HepG2 (cell line): ENCODE measurements around the gene NTN5. TPM values are rescaled to one million over a fixed set of nuclear protein-coding genes. Genes with fewer than 3 reads are reported as not detected.
A peak's percentile ranks its signal among the peaks of the same experiment; 100 is the strongest.

Source experiments
- ARID2 ChIP-seq: sonication (generic); formaldehyde crosslinking; IDR thresholded peaks from 2 replicates; pipeline ENCODE4 v1.8.1; 2022; ENCODE audit warnings: mild to moderate bottlenecking, missing genetic modification reagents, borderline replicate concordance
- ARNT2 ChIP-seq: sonication (generic); formaldehyde crosslinking; IDR thresholded peaks from 2 replicates; pipeline ENCODE4 v1.8.0; 2022; ENCODE audit warnings: mild to moderate bottlenecking, low read depth, missing genetic modification reagents, moderate library complexity
- CCDC6 ChIP-seq: sonication (generic); formaldehyde crosslinking; IDR thresholded peaks from 2 replicates; pipeline ENCODE4 v1.8.1; 2022; ENCODE audit warnings: mild to moderate bottlenecking, missing genetic modification reagents, moderate library complexity
- CENPX ChIP-seq: sonication (generic); formaldehyde crosslinking; IDR thresholded peaks from 2 replicates; pipeline ENCODE4 v1.9.0; 2021; ENCODE audit warnings: mild to moderate bottlenecking, missing genetic modification reagents, moderate library complexity
- DNMT3B ChIP-seq: conservative IDR thresholded peaks from 2 replicates; pipeline ENCODE4 v1.6.1; 2016; ENCODE audit warnings: missing biosample characterization, control low read depth
- ISL2 ChIP-seq: sonication (generic); formaldehyde crosslinking; IDR thresholded peaks from 2 replicates; pipeline ENCODE4 v1.5.0; 2020; ENCODE audit warnings: missing genetic modification reagents
- MAFK ChIP-seq, 2 experiments: IDR thresholded peaks in 1 of 2; conservative IDR thresholded peaks in 1 of 2; 2 replicates each; pipeline ENCODE4 v1.6.1; 2011; ENCODE audit warnings: improper control_type of control experiment in 2 of 2, low read length in 2 of 2
- MEF2D ChIP-seq: sonication (generic); formaldehyde crosslinking; IDR thresholded peaks from 2 replicates; pipeline ENCODE4 v1.5.1; 2020; ENCODE audit warnings: mild to moderate bottlenecking, missing genetic modification reagents
- NCOA2 ChIP-seq: sonication (generic); formaldehyde crosslinking; IDR thresholded peaks from 2 replicates; pipeline ENCODE4 v1.8.0; 2022; ENCODE audit warnings: inconsistent platforms
- PHB2 ChIP-seq: fragments of 450-650 bp; IDR thresholded peaks from 2 replicates; pipeline ENCODE4 v1.6.1; 2018; ENCODE audit not compliant: partially characterized antibody
- PHF8 ChIP-seq: sonication (generic); formaldehyde crosslinking; IDR thresholded peaks from 2 replicates; pipeline ENCODE4 v1.5.0; 2020; ENCODE audit warnings: missing genetic modification reagents
- SETDB1 ChIP-seq: sonication (generic); formaldehyde crosslinking; IDR thresholded peaks from 2 replicates; pipeline ENCODE4 v1.5.1; 2020; ENCODE audit warnings: missing genetic modification reagents, mild to moderate bottlenecking, borderline replicate concordance
- SKI ChIP-seq: fragments of 450-650 bp; IDR thresholded peaks from one replicate; pipeline ENCODE4 v1.6.1; 2018; ENCODE audit warnings: mild to moderate bottlenecking; ENCODE audit not compliant: partially characterized antibody
- SMC3 ChIP-seq: IDR thresholded peaks from 2 replicates; pipeline ENCODE4 v1.6.1; 2011; ENCODE audit warnings: low read length, improper control_type of control experiment
- YEATS4 ChIP-seq: sonication (generic); formaldehyde crosslinking; IDR thresholded peaks from 2 replicates; pipeline ENCODE4 v1.4.0; 2020; ENCODE audit warnings: missing genetic modification reagents, borderline replicate concordance
- ZBTB20 ChIP-seq: sonication (generic); formaldehyde crosslinking; IDR thresholded peaks from 2 replicates; pipeline ENCODE4 v1.8.1; 2023; ENCODE audit warnings: missing genetic modification reagents, low read depth, mild to moderate bottlenecking, borderline replicate concordance
- ZC3H13 ChIP-seq: sonication (generic); formaldehyde crosslinking; IDR thresholded peaks from 2 replicates; pipeline ENCODE4 v1.8.1; 2023; ENCODE audit warnings: mild to moderate bottlenecking, missing genetic modification reagents, moderate library complexity
- ZFP36L1 ChIP-seq: sonication (generic); formaldehyde crosslinking; IDR thresholded peaks from 2 replicates; pipeline ENCODE4 v1.8.0; 2022; ENCODE audit warnings: mild to moderate bottlenecking, missing genetic modification reagents, moderate library complexity
- ZNF496 ChIP-seq: sonication (generic); formaldehyde crosslinking; IDR thresholded peaks from 2 replicates; pipeline ENCODE4 v1.8.1; 2023; ENCODE audit warnings: mild to moderate bottlenecking, moderate library complexity, missing genetic modification reagents; ENCODE audit not compliant: insufficient replicate concordance
- ZNF749 ChIP-seq: sonication (generic); formaldehyde crosslinking; IDR thresholded peaks from 2 replicates; pipeline ENCODE4 v1.8.0; 2022; ENCODE audit warnings: mild to moderate bottlenecking, missing genetic modification reagents, moderate library complexity, borderline replicate concordance
- polyA plus RNA-seq, 8 experiments: library from polyadenylated mRNA; depleted of rRNA in 3 of 8; stranded (reverse) in 7 of 8; unstranded in 1 of 8; fragments of >200 nt; fragmentation: Illumina TruSeq in 4 of 8; extraction: Trizol in 4 of 8; gene quantifications; 2 replicates each; pipeline versions ENCODE4 v1.2.1 to v1.2.3, GENCODE V29; 2011 to 2016; ENCODE audit warnings: low read depth in 4 of 8, missing spikeins in 1 of 8, mixed read lengths in 1 of 8; ENCODE audit not compliant: insufficient read depth in 1 of 8
- total RNA-seq, 5 experiments: library from RNA; depleted of rRNA; stranded (reverse); fragments of >200 nt; fragmentation: Illumina TruSeq; extraction: Trizol; gene quantifications; 2 replicates each; pipeline ENCODE4 v1.2.3, GENCODE V29; 2016; ENCODE audit warnings: low read depth in 1 of 5
- TF ChIP-seq, protein P1 (sequence below): sonication (generic); formaldehyde crosslinking; IDR thresholded peaks from 2 replicates; pipeline ENCODE4 v1.8.0; 2022; ENCODE audit warnings: missing genetic modification reagents, mild to moderate bottlenecking, borderline replicate concordance
- TF ChIP-seq, protein P2 (sequence below): IDR thresholded peaks from 2 replicates; pipeline ENCODE4 v1.6.1; 2016; ENCODE audit warnings: missing genetic modification reagents, missing compliant biosample characterization
- TF ChIP-seq, protein P3 (sequence below): sonication (generic); formaldehyde crosslinking; IDR thresholded peaks from 2 replicates; pipeline ENCODE4 v1.4.0; 2020; ENCODE audit warnings: mild to moderate bottlenecking, missing genetic modification reagents
- TF ChIP-seq, protein P4 (sequence below): sonication (generic); formaldehyde crosslinking; IDR thresholded peaks from 2 replicates; pipeline ENCODE4 v1.5.0; 2020; ENCODE audit warnings: mild to moderate bottlenecking, missing genetic modification reagents, moderate library complexity
- TF ChIP-seq, protein P5 (sequence below): sonication (generic); formaldehyde crosslinking; IDR thresholded peaks from 2 replicates; pipeline ENCODE4 v1.5.0; 2020; ENCODE audit warnings: missing genetic modification reagents

Gene NTN5
- total and polyA plus RNA-seq, 2 of the 13 experiments (the other 11 are each of a cell fraction or from before 2014, with no cell fraction given), result 0.05 TPM; not detected in 1

DNA sequence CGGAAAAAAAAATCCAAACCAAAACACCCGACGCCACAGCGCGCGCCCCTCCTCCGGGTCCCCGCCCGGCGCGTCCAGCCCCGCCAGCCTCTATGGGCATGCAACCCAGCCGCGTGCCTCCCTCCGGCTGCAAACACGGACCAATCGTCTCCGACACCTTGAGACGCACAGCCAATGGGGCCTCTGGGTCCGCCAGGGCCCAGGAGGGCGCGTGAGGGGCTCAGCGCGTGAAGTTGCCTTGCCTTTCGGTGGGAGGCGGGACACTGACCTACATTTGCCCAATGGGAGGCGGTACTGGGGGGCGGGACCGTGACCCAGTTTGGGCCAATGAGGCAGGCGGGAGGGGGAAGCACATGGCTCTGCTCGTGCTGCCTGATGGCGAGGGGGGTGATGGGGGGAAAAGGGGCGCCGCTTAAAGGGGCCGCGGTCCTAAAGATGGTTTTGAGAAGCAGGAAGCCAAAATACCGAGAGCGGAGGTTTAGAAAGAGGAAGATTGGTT, 35.3 kb downstream of the NTN5 start (continued):
- no peak for TF ChIP-seq ZNF496
- peak; percentile 86; the same call in 1 of the 2 replicates for TF ChIP-seq ZBTB20 (CRISPR knock-in tag)
- TF ChIP-seq YEATS4 (CRISPR knock-in tag), result 0 out of 2 replicates have a peak, but pooled peaks have one; percentile 19
- TF ChIP-seq, protein P1, sequence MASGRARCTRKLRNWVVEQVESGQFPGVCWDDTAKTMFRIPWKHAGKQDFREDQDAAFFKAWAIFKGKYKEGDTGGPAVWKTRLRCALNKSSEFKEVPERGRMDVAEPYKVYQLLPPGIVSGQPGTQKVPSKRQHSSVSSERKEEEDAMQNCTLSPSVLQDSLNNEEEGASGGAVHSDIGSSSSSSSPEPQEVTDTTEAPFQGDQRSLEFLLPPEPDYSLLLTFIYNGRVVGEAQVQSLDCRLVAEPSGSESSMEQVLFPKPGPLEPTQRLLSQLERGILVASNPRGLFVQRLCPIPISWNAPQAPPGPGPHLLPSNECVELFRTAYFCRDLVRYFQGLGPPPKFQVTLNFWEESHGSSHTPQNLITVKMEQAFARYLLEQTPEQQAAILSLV (CRISPR knock-in tag), result no peak
- no peak for TF ChIP-seq NCOA2 (CRISPR knock-in tag)
- TF ChIP-seq CENPX (CRISPR knock-in tag), result no peak
- peak; percentile 92; the same call in 1 of the 2 replicates for TF ChIP-seq ZFP36L1
- peak; percentile 80 for TF ChIP-seq MEF2D (CRISPR knock-in tag)
- TF ChIP-seq ISL2 (CRISPR knock-in tag), result peak; percentile 37; the same call in 1 of the 2 replicates
- TF ChIP-seq, protein P2, sequence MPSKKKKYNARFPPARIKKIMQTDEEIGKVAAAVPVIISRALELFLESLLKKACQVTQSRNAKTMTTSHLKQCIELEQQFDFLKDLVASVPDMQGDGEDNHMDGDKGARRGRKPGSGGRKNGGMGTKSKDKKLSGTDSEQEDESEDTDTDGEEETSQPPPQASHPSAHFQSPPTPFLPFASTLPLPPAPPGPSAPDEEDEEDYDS (CRISPR knock-in tag), result peak; percentile 80
- no peak for TF ChIP-seq MAFK (conservative IDR thresholded peaks at IDR 0.05 in 1 of 2, IDR thresholded peaks at IDR 0.05 in 1 of 2; ENCODE audit: low read length in 2 of 2)
- TF ChIP-seq, protein P3, sequence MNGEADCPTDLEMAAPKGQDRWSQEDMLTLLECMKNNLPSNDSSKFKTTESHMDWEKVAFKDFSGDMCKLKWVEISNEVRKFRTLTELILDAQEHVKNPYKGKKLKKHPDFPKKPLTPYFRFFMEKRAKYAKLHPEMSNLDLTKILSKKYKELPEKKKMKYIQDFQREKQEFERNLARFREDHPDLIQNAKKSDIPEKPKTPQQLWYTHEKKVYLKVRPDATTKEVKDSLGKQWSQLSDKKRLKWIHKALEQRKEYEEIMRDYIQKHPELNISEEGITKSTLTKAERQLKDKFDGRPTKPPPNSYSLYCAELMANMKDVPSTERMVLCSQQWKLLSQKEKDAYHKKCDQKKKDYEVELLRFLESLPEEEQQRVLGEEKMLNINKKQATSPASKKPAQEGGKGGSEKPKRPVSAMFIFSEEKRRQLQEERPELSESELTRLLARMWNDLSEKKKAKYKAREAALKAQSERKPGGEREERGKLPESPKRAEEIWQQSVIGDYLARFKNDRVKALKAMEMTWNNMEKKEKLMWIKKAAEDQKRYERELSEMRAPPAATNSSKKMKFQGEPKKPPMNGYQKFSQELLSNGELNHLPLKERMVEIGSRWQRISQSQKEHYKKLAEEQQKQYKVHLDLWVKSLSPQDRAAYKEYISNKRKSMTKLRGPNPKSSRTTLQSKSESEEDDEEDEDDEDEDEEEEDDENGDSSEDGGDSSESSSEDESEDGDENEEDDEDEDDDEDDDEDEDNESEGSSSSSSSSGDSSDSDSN, result no peak
- peak; percentile 91 for TF ChIP-seq ZNF749
- TF ChIP-seq, protein P4, sequence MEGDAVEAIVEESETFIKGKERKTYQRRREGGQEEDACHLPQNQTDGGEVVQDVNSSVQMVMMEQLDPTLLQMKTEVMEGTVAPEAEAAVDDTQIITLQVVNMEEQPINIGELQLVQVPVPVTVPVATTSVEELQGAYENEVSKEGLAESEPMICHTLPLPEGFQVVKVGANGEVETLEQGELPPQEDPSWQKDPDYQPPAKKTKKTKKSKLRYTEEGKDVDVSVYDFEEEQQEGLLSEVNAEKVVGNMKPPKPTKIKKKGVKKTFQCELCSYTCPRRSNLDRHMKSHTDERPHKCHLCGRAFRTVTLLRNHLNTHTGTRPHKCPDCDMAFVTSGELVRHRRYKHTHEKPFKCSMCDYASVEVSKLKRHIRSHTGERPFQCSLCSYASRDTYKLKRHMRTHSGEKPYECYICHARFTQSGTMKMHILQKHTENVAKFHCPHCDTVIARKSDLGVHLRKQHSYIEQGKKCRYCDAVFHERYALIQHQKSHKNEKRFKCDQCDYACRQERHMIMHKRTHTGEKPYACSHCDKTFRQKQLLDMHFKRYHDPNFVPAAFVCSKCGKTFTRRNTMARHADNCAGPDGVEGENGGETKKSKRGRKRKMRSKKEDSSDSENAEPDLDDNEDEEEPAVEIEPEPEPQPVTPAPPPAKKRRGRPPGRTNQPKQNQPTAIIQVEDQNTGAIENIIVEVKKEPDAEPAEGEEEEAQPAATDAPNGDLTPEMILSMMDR (CRISPR knock-in tag), result no peak
- peak; percentile 87 for TF ChIP-seq ARNT2 (CRISPR knock-in tag)
- peak; percentile 90; the same call in 1 of the 2 replicates for TF ChIP-seq CCDC6 (CRISPR knock-in tag)
- 0 out of 2 replicates have a peak, but pooled peaks have one; percentile 47 for TF ChIP-seq DNMT3B (CRISPR knock-in tag)
- no peak for TF ChIP-seq SETDB1
- no peak for TF ChIP-seq PHB2
- peak; percentile 44 for TF ChIP-seq SKI
- no peak for TF ChIP-seq ARID2 (CRISPR knock-in tag)
- TF ChIP-seq, protein P5, sequence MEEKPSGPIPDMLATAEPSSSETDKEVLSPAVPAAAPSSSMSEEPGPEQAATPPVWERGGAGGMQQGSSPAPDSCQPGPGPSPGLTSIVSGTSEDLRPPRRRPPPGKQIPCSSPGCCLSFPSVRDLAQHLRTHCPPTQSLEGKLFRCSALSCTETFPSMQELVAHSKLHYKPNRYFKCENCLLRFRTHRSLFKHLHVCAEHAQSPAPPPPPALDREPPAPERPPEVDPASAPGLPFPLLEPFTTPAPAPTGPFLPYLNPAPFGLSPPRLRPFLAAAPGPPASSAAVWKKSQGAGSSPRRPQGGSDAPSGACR (CRISPR knock-in tag), result no peak
- no peak for TF ChIP-seq PHF8 (CRISPR knock-in tag)
- no peak for TF ChIP-seq SMC3
- peak; percentile 82 for TF ChIP-seq ZC3H13 (CRISPR knock-in tag)
